HG03196 (cell line): ENCODE measurements around the gene PCGF5.
"Not testable (repeated sequence)": the region's sequence is repeated elsewhere in the genome, so short reads cannot be mapped to it uniquely, and the experiment has no call there.

Experiments used
- ATAC-seq: cut with Tn5 transposase; IDR thresholded peaks from one replicate; pipeline ENCODE4 v1.9.1; 2021; ENCODE audit not compliant: unreplicated experiment

PCGF5 gene

DNA sequence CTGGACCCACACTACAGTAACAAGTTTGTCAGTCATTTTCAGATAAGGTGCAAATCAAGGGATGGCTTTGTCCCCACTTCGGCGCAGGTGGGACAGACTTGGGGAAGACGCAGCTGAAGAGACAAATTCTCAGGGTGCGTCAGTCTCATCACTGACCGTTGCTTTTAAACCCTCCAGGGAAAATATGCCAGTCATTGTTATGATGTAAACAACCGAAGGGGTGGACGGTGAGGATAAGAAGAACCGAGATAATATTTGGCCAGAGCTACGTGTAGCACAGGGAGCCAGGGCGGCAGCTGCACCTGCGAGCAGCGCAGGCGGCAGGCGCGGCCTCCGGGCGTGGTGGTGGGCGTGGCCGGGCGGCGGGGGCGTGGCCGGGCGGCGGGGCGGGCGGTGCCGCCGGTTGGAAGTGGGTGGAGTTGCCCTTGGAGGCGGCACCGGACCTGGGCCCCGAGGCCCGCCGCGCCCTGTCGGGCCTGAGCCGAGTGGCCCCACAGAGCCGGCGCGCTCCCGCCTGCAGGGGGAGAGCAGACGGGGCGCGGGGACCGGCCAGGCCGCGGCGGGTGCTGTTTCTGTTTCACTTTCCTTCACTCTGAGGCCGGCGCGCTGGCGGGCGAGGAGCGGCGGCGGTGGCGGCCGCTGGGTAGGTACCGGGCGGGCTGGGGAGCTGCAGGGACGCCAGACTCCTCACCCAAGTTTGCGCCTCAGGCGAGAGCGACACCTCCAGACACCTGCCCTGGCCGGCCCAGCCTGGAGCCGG lies at the start of gene PCGF5:
PCGF5 (plus strand) TSS at position 470 of the 760 bp plus-strand sequence. CDS start 2,209 bp downstream, outside the sequence.
- peak; percentile 95 for ATAC-seq

DNA sequence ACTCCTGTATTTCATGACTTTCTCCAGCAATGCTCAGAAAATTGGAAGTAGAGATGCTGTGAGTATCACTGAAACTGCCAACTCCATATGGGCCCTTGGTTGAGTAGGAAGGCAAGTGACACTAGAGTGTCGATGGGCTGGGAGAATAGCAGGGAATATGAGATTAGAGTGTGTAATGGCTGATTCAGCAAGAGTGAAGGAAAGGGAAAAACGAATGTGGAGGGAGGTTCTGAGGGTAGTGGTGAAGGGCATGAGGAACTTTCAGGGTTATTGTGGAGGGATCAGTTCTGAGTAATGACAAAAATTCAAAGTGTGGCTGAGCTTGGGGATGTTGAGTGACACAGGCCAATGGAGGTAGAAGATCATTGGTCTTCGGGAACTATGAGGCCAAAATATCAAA lies 49.0 kb upstream of the PCGF5 start:
- ATAC-seq = no peak

DNA sequence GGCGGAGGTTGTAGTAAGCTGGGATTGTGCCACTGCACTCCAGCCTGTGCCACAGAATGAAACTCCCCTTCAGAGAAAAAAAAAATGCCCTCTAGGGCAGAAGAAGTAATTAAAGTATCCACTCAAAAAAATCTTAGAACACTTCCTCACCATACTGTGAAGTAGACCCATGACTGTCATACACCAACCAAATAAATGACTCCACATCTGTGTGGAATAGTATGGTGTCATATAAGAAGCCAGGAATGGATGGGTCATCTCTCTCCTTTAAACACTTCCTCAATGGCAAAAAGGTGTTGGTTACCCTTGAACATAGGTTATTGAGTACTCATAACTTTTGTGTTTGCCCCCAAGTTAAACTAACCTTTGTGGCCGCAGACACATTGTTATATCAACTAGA lies 48.1 kb upstream of the PCGF5 start:
- ATAC-seq = no peak

DNA sequence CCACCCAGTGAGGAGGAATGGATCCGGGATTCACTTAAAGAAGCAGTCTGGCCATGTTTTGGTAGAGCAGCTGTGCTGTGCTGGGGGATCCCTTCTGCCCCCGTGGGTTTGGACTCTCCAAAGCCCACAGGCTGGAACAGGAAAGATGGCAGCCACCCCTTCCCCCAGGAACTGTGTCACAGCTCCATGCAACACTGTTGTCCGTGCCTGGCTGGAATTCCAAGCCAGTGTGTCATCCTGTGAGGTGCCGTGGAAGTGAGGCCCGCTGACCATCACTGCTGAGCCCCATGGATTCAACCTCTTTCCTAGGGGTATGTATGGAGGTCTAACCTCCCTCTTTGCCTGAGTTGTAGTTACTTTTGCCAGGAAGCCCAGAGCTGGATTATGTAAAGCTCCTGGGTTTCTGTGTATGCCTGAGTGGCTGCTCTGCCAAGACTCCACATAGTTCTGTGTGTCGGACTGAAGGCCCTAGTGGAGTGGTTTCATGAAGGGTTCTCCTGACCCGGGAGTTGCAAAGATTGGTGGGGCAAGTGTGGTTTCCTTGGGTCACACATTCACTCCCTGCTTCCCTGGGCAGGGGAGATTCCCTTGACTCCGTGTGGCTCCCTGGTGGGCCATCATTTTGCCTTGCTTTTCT lies 35.1 kb upstream of the PCGF5 start:
- no peak for ATAC-seq

DNA sequence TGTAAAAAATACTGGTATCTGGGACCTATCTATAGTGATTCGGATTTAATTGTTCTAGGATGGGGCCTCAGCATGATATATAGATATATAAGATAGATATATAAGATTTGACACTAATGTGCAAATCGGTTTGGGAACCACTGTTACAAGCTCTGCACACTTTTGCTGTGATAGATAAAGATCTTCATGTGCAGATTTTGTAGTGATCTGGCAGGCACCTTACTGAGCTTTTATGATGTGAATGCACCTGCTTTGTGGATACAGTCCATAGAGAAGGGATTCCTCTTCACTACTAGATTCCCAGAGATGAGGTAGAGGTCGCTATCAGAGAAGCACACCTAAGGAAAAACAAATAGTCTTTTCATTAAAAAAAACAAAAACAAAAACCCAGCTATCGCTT lies 33.3 kb upstream of the PCGF5 start:
- ATAC-seq = no peak

DNA sequence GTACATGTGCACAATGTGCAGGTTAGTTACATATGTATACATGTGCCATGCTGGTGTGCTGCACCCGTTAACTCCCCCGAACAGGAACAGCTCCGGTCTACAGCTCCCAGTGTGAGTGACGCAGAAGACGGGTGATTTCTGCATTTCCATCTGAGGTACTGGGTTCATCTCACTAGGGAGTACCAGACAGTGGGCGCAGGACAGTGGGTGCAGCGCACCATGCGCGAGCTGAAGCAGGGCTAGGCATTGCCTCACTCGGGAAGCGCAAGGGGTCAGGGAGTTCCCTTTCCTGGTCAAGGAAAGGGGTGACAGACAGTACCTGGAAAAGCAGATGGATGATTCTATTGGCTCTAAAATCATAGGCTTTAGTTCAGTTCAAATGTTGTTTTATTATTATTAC lies 32.5 kb upstream of the PCGF5 start:
- ATAC-seq = not testable (repeated sequence)

DNA sequence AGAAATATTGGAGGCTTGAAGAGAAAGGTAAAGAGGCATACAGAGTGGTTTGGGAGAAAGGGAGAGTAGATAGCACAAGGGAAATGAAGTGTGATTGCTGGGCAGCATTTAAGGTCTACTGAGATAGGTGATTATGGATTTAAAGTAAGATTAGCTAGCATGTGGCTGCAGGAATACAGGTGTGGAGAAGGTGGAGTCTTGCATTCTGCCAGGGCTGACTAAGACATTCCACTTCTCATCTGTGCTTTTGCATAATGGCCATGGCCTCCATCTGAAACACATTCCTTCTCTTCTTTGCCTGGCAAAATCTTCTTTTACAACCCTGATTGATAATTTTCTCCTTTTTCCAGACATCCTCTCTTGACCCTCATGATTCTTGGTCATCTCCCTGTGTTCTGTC lies 31.6 kb upstream of the PCGF5 start:
- no peak for ATAC-seq

DNA sequence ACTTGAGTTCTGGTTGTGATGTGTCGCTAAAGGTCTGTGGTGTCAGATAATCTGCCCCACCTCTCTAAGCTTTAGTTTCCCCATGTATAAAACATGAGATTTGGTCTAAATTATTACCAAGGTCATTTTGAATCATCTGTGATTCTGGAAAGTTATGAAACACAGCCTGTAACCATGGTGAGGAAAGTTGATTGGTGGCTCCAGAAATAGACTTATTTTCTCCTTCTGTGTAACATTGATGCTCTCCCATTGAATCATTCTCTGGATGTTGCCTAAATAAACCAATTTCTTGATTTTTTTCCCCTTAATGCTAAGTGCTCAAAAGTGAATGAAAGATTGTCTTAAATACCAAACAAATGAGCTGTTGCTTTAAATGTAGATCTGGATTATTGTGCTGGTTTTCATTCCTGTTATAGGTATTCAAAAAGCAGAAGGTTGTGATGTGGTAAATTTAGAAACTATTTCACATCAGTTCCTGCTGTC lies 30.0 kb upstream of the PCGF5 start:
- no peak for ATAC-seq

DNA sequence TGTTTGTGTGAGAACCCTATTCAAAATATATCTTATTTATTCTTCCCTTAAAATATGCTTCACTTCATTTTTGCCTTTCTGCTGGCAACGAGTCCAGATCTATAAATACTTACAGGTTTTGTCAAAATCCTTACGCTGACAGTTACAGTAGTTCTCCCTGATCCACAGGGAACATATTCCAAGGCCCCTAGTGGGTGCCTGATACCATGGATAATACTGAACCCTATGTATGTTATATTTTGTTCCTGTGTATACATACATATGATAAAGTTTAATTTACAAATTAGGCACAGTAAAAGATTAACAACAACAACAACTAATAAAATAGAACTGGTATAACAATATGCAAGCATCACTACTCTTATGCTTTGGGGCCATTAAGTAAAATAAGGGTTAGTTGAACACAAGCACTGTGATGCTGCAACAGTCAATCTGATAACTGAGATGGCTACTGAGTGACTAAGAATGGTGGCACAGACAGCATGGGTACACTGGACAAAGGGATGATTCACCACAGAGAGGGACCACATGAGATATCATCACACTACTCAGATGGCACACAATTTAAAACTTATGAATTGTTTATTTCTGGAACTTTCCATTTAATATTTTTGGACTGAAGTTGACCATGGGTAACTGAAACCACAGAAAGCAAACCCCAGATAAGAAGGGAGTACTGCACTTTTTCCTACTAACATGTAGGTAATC lies 29.4 kb upstream of the PCGF5 start:
- ATAC-seq = peak; percentile 61

DNA sequence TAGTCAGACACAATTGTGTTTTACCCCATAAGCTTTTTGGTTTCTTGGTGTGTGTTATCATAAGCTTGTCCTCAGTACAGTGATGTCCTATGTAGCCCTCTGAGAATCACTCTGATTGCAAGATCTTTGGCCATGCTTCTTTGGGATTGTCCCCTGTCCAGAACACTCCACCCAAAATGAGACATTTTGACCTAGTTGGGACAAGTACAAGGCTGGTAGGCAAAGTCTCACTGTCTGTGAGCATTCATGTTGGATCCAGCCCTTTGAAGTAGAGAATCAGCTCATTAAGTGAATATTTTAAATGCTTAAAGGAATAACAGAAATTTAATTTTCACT lies 28.9 kb upstream of the PCGF5 start:
- no peak for ATAC-seq

DNA sequence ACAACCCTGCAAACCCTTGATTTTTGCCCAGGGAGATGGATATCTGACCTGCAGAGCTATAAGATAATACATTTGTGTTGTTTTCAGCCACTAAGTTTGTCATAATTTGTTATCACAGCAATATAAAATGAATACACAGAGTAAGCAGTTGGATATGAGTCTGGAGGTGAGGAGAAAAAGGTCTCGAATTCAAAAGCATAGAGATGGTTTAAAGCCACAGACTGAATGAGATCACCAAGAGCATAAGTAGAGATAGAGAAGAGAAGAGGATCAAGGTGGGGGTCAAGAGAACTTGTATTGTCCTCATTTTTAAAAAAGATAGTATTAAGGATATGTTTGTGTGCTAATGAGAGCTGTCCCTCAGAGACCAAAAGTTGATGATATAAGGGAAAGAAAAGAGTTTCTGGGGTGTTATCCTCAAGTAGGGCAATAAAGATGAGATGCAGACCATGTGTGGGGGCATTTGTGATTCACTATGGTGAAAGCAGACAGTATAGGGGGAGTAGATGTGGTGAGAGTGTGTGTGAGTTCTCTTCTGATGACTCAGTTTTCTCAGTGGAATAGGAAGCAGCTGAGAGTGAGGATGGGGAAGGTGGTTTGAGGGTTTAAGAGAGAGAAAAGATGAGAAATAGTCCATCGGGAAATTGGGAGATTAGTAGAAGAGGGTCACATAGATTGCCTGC lies 25.8 kb upstream of the PCGF5 start:
- no peak for ATAC-seq

DNA sequence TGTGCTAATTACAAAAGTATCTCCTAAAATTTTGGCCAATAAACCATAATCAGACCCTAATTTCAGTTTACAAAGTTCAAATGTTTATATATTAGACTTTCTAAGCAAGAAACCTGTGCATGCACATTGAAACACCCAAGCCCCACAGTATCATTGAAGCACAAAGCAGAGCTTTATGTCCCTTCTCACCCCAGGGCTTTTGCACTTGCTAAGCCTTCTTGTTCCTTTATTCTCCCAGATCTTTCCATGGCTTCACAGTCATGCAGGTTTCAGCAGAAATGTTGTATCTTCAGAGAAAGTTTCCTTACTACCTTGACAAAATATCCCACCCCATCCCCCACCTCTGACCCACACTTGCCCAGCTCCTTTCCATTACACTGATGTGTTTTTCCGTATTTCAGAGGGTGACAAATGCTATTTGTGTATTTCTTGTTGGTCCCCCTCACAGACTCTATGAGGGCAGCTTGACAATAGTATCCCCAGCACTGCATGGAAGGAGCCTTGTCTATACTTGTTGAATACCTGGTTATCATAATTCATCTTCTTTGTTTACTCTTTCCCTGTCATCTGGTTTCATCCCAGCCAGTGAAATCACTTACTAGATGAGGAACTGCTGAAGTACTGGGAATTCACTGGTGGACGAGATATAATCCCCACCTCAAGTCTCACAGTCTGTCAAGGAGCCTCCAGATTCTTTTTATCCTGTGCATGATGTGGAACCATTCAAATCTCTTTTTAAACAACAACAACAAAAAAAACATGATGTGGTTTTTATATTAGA lies 24.0 kb upstream of the PCGF5 start:
- ATAC-seq = no peak

DNA sequence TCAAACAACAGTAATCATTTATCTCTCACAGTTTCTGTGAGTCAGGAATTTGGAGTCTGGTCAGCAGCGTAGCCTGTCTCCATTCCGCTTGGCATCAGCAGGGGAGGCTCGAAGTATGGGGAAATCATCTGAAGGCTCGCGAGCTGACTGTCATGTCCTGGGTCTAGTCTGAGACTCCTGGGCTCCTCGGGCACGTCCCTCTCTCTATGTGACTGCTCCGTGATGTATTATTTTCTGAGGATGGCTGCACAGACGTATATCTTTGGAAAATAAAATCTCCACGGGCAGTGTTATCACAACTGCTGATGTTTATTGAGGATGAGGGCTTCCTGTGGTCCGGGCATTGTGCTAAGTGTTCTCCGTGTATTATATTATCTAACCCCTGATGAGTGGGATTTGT lies 23.3 kb upstream of the PCGF5 start:
- no peak for ATAC-seq

DNA sequence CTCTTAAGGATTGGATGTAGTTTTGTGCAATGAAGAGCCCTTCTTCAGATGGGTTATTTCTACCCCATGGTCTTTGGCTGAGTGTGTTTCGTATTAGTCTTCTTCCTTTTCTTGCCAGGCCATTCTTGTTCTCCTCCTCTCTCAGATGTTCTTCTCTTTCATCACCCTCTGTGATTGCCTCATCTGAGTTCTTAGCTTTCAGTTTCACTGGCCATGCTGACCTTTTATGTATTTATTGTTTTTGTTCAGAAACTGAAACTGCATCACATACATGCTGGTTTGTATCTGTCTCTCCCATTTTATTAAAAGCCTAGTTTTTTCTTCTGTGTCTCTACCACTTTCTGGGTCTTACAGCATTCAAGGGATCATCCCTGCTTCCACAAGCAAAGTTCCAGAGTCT lies 21.7 kb upstream of the PCGF5 start:
- ATAC-seq = peak; percentile 54

DNA sequence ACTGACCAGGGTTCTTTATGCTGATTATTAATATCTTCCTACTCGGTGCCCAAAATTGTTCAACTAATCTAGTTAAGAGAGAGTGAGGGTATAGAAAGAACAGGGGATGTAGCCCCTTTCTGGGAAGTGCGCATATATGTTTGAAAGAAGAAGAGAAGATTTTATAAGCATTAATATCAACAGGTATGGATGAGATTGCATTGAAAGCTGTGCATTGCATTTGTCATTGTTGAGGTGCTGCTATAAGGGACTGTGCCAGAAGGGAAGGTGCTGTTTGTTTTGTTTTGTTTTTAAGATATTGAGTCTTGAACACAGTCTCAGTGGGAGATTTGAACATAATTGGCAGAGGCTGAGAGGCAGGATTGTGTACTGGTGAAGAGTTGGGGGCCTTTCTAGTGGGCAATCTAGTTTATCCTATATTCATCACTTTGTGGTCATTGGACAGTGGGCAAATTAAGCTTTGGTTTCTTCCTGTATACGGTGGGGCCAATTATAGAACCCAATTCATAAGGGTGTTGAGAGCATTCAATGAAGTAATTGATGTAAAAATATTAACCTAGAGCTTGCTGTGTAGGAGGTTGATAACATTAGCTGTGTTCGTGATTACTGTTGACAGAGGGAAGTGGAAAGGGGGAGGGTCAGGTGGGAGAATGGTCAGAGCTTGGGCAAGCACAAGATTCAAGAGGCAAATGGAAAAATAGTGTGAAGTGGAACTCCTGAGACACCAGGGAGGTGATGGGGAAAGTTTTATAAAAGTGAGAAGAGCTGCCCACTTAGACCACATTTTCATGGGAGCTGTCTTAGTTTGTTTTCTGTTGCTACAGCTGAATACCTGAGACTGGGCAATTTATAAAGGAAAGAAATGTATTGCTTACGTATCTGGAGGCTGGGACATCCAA lies 19.9 kb upstream of the PCGF5 start:
- ATAC-seq = no peak

DNA sequence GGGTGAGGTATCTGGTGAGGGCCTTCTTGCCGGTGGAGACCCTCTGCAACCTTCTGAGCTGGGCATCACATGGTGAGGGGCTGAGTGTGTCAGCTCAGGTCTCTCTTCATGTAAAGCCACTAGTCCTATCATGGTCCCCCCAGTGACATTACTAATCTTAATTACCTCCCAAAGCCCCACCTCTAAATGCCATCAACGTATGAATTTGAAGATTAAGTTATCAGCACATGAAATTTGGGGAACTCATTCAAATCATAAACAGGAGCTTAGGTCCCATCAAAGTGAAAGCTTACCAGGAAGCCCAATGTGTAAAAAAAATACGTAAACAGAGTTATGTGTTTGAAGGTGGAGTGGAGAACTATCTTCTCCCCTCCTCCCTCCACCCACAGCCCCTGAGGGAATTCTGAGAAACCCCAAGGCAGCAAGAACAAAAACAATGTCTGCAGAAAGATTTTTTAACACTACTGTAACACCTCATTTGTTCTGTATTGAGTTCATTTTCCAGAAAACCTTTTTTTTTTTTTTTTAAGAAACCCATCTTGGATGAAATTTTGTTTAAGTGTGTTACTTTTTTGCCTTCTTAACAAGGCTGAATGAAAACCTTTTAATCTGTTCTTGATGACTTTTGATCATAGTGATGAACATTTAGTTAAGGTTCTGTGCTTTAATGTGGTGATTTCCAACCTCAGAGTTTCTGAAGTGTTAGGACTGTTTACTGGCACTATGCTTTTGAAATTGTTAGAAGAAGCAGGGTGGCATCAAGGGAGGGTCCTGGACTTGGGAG lies 19.1 kb upstream of the PCGF5 start:
- peak; percentile 48 for ATAC-seq

DNA sequence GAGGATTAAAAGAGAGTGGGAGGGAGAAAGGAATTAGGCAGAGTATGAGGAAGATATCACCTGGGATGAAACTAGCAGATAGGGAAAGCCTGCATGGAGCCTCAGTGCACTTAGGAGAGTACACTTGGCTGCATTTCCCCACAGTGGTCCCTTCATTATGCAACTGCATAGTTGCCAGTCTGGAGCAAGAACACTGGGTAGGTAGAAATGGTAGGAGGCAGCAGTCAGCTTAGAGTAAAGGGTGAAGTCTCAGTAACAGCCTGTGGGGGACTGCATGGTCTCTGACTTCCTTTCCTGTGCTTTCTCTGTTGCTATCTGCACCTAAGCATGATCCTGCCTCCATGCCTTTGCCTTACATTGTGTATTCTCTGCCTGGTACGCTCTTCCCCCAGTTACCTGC lies 14.0 kb upstream of the PCGF5 start:
- ATAC-seq = no peak

DNA sequence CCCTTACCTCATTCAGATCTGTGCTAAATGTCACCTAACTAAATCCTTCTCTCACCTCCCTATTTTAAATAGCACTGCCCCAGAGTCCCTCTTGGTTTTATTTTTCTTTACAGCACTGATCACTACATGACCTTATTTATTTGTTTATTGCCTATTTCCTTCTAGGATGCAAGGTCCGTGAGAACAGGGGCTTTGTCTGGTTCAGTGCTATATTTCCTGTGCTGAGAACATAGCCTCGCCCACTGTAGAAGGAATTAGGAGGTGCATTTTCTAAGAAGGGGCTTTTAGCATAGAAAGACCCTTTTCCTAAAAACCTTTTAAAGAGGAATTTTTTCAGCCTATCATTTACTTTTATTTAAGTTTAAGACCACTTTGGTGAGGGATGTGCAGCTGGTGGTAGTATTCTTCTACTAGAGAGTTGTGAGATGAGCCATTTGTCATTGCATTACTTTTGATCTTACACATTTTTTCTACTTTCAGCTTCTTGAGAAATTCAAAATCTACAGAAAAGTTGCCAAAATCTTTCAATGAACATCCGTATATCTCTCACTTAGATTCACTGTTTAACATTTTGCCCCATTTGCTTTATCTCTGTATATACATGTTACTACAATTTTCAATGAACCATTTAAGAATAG lies 13.5 kb upstream of the PCGF5 start:
- ATAC-seq = no peak
